NCI-H2227 (cell line): ENCODE results near the gene ADCY9.
"Not testable (repeated sequence)": the region's sequence is repeated elsewhere in the genome, so short reads cannot be mapped to it uniquely, and the experiment has no call there.

Source experiments
- DNase-seq: peaks from one replicate; lab custom pipeline; 2025; ENCODE audit not compliant: unreplicated experiment; lab: John Stamatoyannopoulos, UW

Gene ADCY9

DNA sequence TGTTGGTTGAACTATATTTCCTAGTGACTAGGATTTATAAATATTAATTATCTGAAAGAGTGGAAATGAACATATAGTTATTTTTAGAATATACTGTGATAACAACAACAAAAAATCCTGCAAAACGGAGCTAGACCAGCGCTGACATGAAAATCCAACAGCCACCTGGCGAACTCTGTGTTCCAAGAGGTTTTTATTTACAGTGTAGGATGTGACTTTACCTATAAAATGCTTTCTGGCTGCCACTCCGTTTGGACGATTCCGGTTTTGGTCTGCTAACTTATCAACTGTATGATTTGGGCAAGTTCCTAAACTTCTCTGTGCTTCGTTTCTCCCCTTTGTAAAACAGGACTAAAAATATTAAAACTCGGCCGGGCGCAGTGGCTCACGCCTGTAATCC, 73.7 kb downstream of the ADCY9 start:
- DNase-seq: no peak

DNA sequence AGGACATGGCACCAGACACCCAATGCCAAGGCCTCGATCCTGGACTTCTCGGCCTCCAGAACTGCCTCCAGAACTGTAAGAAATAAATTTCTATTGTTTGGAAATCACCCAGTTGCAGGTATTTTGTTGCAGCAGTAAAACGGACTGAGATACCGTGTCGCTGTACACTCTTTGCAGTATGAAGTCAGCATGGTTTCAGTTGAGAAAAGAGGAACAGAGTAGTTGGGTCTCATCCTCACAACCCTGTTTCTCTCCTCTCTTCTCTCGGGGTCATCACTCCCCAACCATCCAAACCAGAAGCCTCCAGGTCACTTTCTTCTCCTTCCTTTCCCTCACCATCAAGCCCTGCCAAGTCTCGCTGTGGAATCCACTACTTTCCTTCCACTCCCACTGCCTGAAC, 77.8 kb downstream of the ADCY9 start:
- no peak for DNase-seq

- not testable (repeated sequence) for DNase-seq
These were observed 79.3 kb downstream of the ADCY9 start for GRCh38 chr16:4036952-4037351.

- no peak for DNase-seq
These were observed 81.3 kb downstream of the ADCY9 start for GRCh38 chr16:4034963-4035362.

- no peak for DNase-seq
These were observed 82.3 kb downstream of the ADCY9 start for GRCh38 chr16:4033951-4034350.

DNA sequence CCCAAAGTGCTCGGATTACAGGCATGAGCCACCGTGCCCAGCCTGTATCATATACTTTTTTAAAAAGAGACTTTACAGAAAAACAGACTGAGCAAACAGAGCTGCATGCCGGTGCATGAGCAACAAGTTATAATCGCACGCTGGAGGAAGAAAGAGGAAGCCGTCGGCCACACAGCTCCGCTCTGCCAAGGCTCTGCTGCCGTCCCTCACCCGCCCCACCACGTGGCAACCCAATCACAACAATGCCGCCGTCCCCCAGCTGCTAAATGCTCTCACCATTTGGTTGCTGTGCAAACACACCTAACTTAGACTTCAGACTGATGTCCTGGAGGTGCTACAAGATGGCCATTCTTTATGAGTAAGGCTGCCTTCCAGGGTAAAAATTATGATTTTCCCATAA, 83.5 kb downstream of the ADCY9 start:
- no peak for DNase-seq

DNA sequence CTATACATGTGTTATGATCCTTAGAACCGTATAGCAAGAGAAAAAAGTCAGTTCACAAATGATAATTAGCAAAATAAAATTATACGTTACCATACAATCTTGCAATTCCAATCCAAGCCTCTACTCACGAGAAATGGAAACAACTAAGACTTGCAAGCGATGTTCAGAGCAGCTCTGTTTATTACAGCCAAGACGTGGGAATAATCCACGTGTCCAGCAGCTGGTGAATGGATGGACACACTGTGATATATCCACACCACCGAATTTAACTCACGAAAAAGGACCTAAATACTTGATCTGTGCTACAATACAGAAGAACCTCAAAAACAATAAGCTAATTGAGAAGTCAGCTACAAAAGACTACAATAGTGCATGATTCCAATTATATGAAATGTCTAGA, 88.1 kb downstream of the ADCY9 start:
- no peak for DNase-seq

DNA sequence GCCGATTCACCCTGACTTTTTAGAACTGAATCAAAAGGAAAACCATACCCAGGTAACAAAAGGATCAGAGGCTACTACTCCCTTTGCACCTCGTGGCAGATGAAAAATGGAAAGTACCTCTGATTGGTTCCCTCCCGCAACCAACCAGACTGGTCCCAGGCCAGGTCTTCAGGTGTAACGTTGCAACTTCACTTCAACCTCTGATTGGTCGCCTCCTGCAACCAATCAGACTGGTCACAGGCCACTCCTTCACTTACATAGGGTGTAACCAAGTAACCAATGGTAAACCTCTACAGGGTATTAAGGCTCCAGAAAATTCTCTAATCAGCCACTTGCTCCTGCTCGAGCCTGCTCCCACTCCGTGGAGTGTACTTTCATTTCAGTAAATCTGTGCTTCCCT, 89.4 kb downstream of the ADCY9 start:
- DNase-seq: no peak

DNA sequence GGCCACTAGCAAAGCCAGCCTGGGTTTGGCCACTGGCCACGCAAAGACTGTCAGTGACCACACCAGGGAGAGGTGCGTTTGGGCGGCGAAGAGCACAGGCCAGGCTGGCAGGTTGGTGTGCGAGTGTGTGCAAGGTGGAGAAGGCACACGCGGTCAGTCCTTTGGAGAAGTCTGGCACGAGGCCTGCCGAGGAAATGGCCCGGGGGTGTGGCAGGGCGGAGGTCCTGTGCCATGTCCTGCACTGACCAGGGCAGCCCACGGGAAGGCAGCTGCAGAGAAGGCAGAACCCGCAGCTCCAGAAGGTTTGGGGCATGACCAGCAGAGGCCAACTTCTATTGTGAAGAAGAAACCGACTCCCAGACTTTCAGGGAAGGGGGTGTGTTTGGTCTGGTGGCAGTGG, 90.8 kb downstream of the ADCY9 start:
- no peak for DNase-seq

DNA sequence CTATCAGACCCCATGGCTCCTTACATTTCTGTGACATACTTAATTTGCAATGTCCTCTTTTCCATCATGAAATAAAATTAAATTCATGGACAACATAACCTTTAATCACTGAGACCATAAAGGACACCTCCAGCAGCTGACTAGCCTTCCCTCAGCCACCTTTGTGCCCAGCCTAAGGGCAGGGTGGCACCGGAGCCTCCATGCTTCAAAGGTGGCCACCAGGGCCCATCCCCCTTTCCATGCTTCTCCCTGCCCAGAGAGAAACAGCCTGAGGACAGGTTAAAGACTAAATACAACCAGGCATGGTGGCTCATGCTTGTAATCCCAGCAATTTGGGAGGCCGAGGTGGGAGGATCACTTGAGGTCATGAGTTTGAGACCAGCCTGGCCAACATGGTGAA, 94.3 kb downstream of the ADCY9 start:
- no peak for DNase-seq

GRCh38 chr16:4021070-4021779, 95.0 kb downstream of the ADCY9 start:
- no peak for DNase-seq

DNA sequence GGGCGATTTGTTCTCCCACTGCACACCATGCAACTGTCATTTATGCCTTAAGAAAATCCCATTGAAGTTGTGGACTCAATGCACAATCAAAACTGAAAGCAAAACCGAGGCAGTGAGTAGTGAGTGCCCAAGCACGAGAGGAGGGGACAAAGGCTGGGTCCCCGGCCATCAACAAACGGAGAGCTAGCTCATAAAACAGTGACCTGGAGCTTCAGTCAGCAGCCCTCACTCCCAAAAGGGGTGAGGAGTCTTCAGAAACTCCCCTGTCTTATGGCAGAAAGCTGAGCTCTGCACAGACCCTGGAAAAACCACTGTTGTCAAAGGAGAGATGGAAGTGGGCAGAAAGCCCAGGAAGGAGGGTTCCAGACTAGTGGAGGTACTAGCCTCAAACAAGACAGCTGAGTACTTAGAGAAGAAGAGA, 96.9 kb downstream of the ADCY9 start:
- no peak for DNase-seq

DNA sequence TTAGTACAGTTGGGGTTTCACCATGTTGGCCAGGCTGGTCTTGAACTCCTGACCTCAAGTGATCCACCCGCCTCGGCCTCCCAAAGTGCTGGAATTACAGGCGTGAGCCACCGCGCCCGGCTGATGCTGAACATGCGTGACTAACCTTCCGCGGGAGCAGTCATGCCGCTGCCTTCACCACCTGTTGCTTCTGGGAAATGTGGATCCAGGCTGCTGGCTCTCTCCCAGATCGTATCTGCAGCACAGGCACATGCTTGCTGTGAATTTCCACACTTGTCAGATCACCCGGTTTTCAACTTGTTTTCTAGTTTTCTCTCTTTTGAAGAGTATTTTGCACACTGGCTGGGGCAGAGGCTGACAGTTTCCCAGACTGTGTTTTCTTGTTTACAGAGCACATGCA, 97.9 kb downstream of the ADCY9 start:
- no peak for DNase-seq

GRCh38 chr16:4017807-4018206, 98.4 kb downstream of the ADCY9 start:
- no peak for DNase-seq

GRCh38 chr16:4016658-4017057, 99.6 kb downstream of the ADCY9 start:
- no peak for DNase-seq

GRCh38 chr16:4016005-4016352, 100.3 kb downstream of the ADCY9 start:
- no peak for DNase-seq

DNA sequence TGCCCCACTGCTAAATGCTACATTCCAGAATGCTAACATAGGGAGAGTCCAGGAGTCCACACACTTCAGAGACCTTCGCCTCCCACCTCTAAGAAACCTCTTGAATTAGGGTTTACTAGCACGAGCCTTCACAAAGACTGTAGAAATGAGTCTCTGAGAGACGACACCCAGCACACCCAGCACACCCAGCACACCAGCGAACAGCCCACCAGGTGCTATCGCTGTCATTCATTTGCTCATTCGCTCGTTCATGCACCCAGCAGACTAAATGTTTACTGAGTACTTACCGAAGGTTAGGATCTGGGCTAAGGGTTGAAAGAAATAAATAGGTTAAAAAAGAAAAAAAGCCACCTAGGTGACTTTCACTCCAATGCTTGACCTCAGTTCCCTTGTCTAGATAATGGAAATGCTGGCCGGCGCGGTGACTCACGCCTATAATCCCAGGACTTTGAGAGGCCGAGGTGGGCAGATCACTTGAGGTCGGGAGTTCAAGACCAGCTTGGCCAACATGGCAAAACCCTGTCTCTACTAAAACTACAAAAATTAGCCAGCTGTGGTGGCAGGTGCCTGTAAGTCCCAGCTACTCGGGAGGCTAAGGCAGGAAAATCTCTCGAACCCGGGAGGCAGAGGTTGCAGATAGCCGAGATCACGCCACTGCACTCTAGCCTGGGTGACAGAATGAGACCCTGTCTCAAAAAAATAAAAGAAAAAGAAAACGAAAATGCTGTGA, 100.8 kb downstream of the ADCY9 start:
- no peak for DNase-seq

DNA sequence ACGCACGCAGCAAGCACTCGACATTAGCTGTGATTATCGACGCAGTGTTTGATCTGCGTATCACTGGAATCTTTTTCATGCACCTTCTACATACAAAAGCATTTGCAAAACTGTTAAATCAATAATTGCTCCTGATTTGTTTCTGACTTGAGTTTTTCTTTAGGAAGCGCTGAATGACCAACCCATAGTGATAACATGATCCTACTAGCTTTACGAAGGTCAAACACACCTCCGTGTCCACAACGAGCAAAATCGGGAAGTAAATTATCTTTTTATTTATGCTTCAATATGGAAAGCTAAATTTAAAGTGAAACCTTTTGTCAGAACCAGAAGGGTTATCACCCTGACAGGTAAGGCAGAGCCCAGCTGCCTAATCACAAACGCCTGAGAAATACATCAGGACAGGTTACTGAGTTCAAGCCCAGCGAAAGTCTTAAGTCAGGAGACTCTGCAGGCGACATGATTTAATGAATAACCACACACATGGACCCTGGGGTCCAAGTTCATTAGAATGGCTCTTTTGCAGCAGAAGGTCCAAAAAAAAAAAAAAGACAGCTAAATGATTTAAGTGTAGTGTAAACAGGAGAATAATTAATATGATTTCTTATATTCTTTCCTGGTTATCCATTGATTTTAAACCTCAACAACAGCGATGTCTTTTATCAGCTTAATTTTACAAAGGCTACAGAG, 104.2 kb downstream of the ADCY9 start:
- DNase-seq: no peak

GRCh38 chr16:4011225-4011939, 104.9 kb downstream of the ADCY9 start:
- DNase-seq: no peak

DNA sequence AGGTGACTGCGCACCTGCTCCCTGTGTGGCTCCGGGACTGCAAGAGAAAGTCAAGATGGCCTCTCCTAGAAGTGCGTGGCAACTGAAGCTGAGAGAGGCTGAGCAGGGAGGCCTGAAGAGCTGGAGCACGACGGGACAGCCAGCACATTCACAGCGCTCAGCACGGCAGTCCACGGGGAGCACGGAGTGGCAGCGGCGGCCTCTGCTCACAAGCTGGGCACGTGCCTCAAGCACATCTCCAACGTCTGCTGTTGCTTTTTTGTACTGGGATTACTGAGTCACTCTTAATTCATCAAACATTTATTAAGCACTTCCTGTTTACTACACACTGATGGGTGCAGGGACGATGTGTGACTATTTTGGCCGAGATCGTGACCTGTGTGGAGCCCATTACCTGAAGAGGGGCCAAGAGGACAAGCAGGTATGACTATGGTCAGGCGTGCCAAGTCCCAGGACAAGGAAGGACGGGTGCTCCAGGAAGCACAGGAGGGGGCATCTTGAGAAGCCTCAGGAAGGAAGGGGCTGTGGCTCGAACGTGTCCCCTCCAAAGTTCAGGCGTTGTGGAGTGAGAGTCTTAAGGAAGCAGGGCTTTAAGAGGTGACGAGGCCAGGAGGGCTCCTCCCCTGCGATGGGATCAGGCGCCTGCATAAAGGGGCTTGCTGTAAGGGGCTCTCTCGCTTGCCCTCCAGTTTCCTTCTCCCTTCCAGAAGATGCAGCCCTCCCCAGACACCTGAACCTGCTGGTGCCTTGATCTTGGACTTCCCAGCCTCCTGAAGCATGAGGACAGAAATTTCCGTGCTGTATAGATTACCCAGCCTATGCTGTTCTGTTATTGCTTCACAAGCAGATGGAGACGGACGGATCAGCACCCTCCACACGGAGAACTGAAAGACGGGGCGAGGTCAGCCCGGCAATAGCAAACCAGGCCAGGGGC, 105.8 kb downstream of the ADCY9 start:
- DNase-seq: no peak

GRCh38 chr16:4009177-4009576, 107.1 kb downstream of the ADCY9 start:
- DNase-seq: no peak
